ENCODE measurements around the gene TRMT2A.

The TRMT2A gene

DNA sequence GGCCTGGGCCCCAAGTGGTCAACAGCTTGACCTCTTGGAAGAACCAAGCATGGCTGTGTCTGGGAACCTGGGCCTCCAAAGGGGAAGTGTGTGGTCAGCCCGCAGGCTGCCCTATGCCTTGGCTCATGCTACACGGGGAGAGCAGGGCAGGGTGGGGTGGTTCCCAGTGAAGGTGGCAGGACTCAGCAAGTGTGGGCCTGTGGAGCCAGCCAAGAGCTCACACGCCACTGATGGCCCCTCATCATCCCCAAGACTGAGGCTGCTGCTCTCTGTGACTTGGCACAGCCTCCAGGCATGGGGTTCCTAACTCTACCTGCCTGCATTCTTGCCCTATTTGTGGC, 52.9 kb downstream of the TRMT2A start:
- no peak for DNase-seq (ENCODE audit: low read depth)
- TF ChIP-seq CTCF (IDR thresholded peaks at IDR 0.05; ENCODE audit: insufficient read depth, low read depth, low read length, missing control alignments), result no peak
- no peak overlapping the region for H3K4me3 ChIP-seq (ENCODE audit: low read length)

- TF ChIP-seq CTCF (IDR thresholded peaks at IDR 0.05; ENCODE audit: insufficient read depth, low read depth, low read length, missing control alignments), result no peak
- DNase-seq (ENCODE audit: low read depth), result no peak
- H3K4me3 ChIP-seq (ENCODE audit: low read length), result no peak overlapping the region
These were observed 53.5 kb downstream of the TRMT2A start for GRCh38 chr22:20063271-20064139.

- no peak for TF ChIP-seq CTCF (IDR thresholded peaks at IDR 0.05; ENCODE audit: insufficient read depth, low read depth, low read length, missing control alignments)
- DNase-seq (ENCODE audit: low read depth), result peak; percentile 92
- H3K4me3 ChIP-seq (ENCODE audit: low read length), result no peak overlapping the region
These were observed 54.3 kb downstream of the TRMT2A start for GRCh38 chr22:20062766-20063083.

DNA sequence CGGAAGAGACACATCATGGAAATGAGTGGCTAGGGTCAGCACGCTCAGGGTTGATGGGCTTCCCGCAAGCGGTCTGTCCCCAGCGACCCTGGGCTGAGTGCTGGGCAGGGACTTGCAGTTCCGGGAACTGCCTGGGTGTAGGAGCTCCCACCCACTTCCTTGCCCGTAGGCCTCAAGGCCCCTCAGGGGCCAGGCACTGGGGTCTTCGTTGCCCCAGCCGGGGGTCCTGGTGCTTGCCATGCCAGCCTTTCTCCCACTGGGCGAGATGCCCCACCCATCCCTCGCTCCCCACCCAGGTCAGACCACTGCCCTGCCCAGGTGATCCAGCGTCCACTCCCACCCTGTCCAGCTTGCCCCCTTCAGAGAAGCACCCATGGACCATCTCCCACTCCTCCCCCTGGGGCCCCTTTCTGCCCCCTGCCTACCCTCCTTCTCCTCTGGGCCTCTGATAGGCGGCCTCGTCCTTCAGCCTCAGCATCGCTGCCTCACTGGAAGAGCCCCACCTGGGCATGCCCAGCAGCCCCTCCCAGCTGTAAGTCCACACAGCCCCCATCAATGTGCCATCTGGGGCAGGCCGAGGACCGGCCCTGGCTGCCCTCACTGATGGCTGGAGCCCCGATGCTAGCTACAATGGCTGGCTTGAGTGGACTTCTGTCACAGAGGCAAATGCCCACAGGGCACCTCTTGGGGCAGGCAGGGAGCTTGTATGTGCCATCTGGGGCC, 54.8 kb downstream of the TRMT2A start:
- TF ChIP-seq CTCF (IDR thresholded peaks at IDR 0.05; ENCODE audit: insufficient read depth, low read depth, low read length, missing control alignments), result no peak
- DNase-seq (ENCODE audit: low read depth), result no peak
- H3K4me3 ChIP-seq (ENCODE audit: low read length), result no peak overlapping the region
